ENCODE results near the gene MSI2. TPM values are rescaled to one million over a fixed set of nuclear protein-coding genes. Genes with fewer than 3 reads are reported as not detected.
A peak's percentile ranks its signal among the peaks of the same experiment; 100 is the strongest.

Gene MSI2
- total RNA-seq, 1 donor from 2014 or later = 24.2 TPM

GRCh38 chr17:57269052-57269451 is 12.7 kb downstream of the MSI2 start:
- no peak for ATAC-seq
- DNase-seq (ENCODE audit: low spot score) = no peak

- ATAC-seq (no peak), DNase-seq (ENCODE audit: low spot score) (no peak)
These were observed 13.4 kb downstream of the MSI2 start for GRCh38 chr17:57269598-57270255.

GRCh38 chr17:57270801-57271245 is 14.5 kb downstream of the MSI2 start:
- ATAC-seq = no peak

GRCh38 chr17:57271821-57272220 is 15.5 kb downstream of the MSI2 start:
- DNase-seq (ENCODE audit: low spot score) (no peak), ATAC-seq (no peak)

More at GRCh38 chr17:57270801-57271245, 14.5 kb downstream of the MSI2 start:
- DNase-seq (ENCODE audit: low spot score) = no peak

- no peak for ATAC-seq
- no peak for DNase-seq (ENCODE audit: low spot score)
These were observed 17.2 kb downstream of the MSI2 start for GRCh38 chr17:57273490-57273889.

- ATAC-seq (no peak), DNase-seq (ENCODE audit: low spot score) (no peak)
These were observed 17.8 kb downstream of the MSI2 start for GRCh38 chr17:57274162-57274561.

- no peak for ATAC-seq
These were observed 18.9 kb downstream of the MSI2 start for GRCh38 chr17:57275071-57275764.

GRCh38 chr17:57276621-57277020 is 20.3 kb downstream of the MSI2 start:
- DNase-seq (ENCODE audit: low spot score) = no peak
- no peak for ATAC-seq

More at GRCh38 chr17:57275071-57275764, 18.9 kb downstream of the MSI2 start:
- no peak for DNase-seq (ENCODE audit: low spot score)

GRCh38 chr17:57277923-57278604 is 21.7 kb downstream of the MSI2 start:
- DNase-seq (ENCODE audit: low spot score) (no peak), ATAC-seq (no peak)

GRCh38 chr17:57278740-57279387 is 22.5 kb downstream of the MSI2 start:
- ATAC-seq = peak; percentile 94

GRCh38 chr17:57279432-57279831 is 23.1 kb downstream of the MSI2 start:
- DNase-seq (ENCODE audit: low spot score) (peak; percentile 58), ATAC-seq (peak; percentile 82)

More at GRCh38 chr17:57278740-57279387, 22.5 kb downstream of the MSI2 start:
- DNase-seq (ENCODE audit: low spot score) = peak; percentile 89

GRCh38 chr17:57281887-57282286 is 25.6 kb downstream of the MSI2 start:
- no peak for DNase-seq (ENCODE audit: low spot score)
- no peak for ATAC-seq

- DNase-seq (ENCODE audit: low spot score) = no peak
- ATAC-seq = no peak
These were observed 26.0 kb downstream of the MSI2 start for GRCh38 chr17:57282296-57282695.

- no peak for ATAC-seq
- DNase-seq (ENCODE audit: low spot score) = no peak
These were observed 27.1 kb downstream of the MSI2 start for GRCh38 chr17:57283203-57283971.

GRCh38 chr17:57284583-57284982 is 28.3 kb downstream of the MSI2 start:
- ATAC-seq (no peak), DNase-seq (ENCODE audit: low spot score) (no peak)

GRCh38 chr17:57284984-57285646 is 28.8 kb downstream of the MSI2 start:
- ATAC-seq (no peak), DNase-seq (ENCODE audit: low spot score) (no peak)

GRCh38 chr17:57285701-57286100 is 29.4 kb downstream of the MSI2 start:
- no peak for ATAC-seq
- DNase-seq (ENCODE audit: low spot score) = no peak

GRCh38 chr17:57286399-57287105 is 30.2 kb downstream of the MSI2 start:
- ATAC-seq = no peak
- DNase-seq (ENCODE audit: low spot score) = no peak

GRCh38 chr17:57288040-57288772 is 31.9 kb downstream of the MSI2 start:
- ATAC-seq (peak; percentile 11), DNase-seq (ENCODE audit: low spot score) (no peak)
